ENCODE data around the gene LEUTX.
"Not testable (repeated sequence)": the region's sequence is repeated elsewhere in the genome, so short reads cannot be mapped to it uniquely, and the experiment has no call there.

Gene LEUTX

GRCh38 chr19:39778763-39779162 lies at the start of gene LEUTX:
Gene LEUTX, plus strand, starts transcription at chr19:39778854. Its CDS starts 67 bp downstream, at chr19:39778921.
- DNase-seq (ENCODE audit: low spot score), result no peak

DNA sequence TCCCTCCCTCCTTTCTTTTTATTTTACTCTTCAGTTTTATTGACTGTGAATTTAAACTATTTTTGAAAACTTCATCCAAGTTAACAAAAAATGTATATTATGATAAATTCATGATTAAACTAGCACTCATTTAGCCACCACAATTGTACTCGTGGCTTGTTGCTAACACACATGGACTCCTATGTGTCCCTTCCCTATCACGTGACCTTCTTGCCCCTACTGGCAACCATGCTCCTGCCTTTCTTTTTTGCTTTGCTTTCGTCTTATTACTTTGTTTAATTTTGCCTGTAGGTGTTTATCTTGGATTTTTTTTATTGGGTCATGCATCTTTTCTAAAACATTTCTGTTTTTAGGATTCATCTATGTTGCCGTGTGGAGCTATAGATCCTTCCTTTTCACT lies 49.1 kb upstream of the LEUTX start:
- no peak for DNase-seq (ENCODE audit: low spot score)

DNA sequence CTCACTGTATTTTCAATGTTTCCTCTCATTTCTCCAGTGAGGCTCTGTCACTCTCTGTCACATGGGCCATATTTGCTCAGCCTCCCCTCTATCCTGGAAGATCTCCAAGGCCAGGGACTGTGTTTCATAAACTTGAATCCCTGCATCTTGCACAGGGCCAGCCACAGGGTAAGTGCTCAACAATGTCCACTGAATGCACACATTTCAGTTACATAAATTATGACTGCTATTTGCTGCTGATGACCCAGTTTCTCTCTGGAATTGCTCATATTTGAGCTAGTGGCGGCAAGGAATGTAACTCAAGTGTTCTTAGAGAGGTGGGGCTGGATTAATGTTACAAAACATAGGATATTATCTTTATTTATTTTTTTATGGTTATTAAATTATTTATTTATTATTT lies 47.0 kb upstream of the LEUTX start:
- no peak for DNase-seq (ENCODE audit: low spot score)

GRCh38 chr19:39733841-39734240 lies 44.8 kb upstream of the LEUTX start:
- DNase-seq (ENCODE audit: low spot score), result no peak

DNA sequence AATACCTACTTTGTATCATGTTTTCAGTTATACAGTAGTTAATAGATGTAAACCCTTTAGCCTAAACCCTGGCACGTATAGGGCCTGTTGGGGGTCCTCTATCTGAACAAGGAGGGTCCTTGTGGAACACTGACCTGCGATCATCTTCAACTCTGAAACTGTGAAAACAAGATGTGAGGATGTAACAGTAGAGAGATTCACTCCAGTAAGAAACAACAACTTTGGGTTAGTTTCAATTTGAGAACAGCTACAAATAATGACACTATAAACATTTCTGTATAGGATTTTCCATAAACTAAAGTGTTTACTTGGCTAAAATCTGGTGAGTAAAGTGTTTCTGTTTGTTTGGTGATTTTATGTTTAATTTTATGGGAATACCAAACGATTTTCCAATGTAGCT lies 43.0 kb upstream of the LEUTX start:
- no peak for DNase-seq (ENCODE audit: low spot score)

DNA sequence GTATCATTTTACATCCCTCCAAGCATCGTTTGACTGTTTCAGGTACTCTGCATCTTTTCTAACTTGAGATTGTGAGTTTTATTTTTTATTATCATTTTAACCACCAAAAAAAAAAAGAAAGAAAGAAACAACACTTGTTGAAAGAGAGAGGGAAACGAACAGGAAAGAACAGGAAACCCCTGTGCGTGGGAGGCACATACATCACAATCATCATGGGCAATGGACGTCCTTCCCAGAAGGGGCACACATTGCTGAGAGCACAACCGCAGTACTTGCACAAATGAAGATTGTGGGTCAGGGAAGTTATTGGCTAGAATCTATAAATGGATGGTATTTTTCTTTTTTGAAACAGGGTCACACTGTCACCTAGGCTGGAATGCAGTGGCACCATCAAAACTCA lies 42.6 kb upstream of the LEUTX start:
- no peak for DNase-seq (ENCODE audit: low spot score)

DNA sequence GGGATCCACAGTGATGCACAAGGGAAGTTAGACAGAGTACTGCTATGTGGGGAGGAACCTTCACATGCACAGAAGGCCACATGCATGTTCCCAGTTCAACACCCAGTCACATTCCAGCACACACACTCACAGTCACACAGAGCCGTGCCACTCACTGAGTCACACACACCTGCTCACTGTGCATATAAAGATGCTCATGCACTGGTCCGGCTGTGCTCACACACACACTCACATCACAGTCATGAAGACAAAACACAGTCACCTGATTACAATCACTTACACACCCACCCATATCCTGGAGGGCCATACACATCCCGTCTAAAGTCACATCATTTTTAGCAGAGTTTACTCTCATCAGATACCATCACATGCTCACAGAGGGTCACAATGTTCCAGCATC lies 41.3 kb upstream of the LEUTX start:
- no peak for DNase-seq (ENCODE audit: low spot score)

- DNase-seq (ENCODE audit: low spot score), result no peak
Measured at GRCh38 chr19:39737891-39738290, 40.8 kb upstream of the LEUTX start, which contains the start of gene CLC. Gene CLC, minus strand, starts transcription at chr19:39738029. Its CDS starts 77 bp downstream, at chr19:39737952.

DNA sequence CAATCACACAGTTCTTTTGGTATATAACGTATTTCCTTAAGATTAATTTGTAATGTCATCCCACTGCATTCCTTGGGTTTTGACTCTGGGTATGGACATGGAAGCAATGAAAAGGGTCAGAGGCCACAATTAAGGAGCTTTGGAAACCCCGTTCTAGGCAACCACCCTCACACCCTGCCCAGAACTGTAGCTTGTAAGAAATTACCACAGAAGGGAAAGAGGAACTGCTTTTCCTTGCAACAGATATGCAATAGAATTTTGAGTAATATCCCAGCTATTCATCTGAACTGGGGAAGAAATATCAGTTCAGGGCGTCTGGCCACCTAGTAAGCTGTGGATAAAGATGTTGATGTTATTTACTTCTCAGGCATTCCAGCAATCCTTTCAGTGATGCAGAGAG lies 39.8 kb upstream of the LEUTX start:
- no peak for DNase-seq (ENCODE audit: low spot score)

- no peak for DNase-seq (ENCODE audit: low spot score)
Measured at GRCh38 chr19:39740395-39740794, 38.3 kb upstream of the LEUTX start.

- no peak for DNase-seq (ENCODE audit: low spot score)
Measured at GRCh38 chr19:39745643-39746042, 33.0 kb upstream of the LEUTX start.

- DNase-seq (ENCODE audit: low spot score), result no peak
Measured at GRCh38 chr19:39746836-39747529, 31.7 kb upstream of the LEUTX start.

DNA sequence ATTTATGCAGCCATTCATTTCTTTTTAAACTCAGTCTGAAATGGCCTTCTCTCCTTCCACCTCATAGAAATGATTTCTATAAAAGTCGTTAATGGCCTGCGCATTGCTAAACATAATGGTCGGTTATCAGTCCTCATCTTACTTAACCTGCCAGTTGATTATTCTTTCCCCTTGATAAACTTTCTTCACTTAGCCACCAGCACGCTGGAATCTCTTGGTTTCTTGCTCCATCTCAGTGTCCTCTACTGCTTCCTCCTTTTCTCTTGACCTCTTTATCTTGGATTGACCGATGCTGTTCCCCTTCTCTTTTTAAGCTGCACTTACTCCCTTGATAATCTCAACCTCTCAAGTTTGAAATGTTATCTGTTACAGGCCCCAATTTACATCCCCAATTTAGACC lies 28.7 kb upstream of the LEUTX start:
- no peak for DNase-seq (ENCODE audit: low spot score)

DNA sequence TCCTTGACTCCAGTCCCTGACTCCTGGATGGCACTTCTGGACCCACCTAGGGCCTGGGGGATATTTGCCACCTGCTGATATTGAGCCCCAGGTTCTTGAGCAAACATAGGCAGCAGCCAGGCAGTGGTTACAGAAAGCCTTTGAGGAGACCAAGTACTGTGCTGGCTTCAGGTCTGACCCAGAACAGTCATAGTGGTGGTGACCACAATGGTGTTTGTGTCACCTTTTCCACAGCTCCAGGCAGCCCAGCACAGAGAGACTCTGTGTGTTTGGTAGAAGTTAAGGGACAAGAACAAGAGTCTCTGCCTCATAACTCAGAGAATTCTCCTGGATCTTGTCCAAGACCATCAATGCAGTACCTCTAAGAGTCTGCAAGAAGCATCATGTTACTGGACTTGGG lies 26.3 kb upstream of the LEUTX start:
- DNase-seq (ENCODE audit: low spot score), result no peak

- no peak for DNase-seq (ENCODE audit: low spot score)
Measured at GRCh38 chr19:39752795-39753194, 25.9 kb upstream of the LEUTX start.

DNA sequence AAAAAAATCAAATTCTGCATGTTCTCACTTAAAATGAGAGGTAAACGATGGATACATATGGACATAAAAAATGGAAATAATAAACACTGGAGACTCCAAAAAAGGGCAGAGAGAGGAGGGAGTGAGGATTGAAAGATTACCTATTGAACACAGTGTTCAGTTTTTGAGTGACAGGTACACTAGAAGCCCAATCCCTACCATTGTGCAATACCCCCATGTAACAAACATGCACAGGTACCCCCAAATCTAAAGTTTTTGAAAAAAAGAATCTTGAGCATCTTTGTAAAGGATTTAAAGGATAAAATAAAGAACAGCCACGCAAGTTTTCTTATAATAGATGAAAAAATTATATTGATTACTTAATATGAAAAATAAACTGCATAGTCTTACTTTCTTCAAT lies 24.1 kb upstream of the LEUTX start:
- DNase-seq (ENCODE audit: low spot score), result no peak

DNA sequence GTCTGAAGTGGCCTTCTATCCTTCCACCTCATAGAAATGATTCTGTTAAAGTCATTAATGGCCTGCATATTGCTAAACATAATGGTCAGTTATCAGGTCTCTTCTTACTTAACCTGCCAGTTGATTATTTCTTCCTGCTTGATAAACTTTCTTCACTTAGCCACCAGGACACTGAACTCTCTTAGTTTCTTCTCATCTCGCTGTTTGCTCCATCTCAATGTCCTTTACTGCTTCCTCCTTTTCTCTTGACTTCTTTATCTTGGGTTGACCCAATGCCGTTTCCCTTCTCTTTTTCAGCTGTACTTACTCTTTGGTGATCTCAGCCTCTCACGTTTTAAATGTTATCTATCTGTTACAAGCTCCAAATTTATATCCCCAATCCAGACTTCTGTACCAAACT lies 23.7 kb upstream of the LEUTX start:
- no peak for DNase-seq (ENCODE audit: low spot score)

GRCh38 chr19:39759457-39760184 lies 19.0 kb upstream of the LEUTX start:
- DNase-seq (ENCODE audit: low spot score), result no peak

GRCh38 chr19:39761851-39762250 lies 16.8 kb upstream of the LEUTX start:
- DNase-seq (ENCODE audit: low spot score), result not testable (repeated sequence)

DNA sequence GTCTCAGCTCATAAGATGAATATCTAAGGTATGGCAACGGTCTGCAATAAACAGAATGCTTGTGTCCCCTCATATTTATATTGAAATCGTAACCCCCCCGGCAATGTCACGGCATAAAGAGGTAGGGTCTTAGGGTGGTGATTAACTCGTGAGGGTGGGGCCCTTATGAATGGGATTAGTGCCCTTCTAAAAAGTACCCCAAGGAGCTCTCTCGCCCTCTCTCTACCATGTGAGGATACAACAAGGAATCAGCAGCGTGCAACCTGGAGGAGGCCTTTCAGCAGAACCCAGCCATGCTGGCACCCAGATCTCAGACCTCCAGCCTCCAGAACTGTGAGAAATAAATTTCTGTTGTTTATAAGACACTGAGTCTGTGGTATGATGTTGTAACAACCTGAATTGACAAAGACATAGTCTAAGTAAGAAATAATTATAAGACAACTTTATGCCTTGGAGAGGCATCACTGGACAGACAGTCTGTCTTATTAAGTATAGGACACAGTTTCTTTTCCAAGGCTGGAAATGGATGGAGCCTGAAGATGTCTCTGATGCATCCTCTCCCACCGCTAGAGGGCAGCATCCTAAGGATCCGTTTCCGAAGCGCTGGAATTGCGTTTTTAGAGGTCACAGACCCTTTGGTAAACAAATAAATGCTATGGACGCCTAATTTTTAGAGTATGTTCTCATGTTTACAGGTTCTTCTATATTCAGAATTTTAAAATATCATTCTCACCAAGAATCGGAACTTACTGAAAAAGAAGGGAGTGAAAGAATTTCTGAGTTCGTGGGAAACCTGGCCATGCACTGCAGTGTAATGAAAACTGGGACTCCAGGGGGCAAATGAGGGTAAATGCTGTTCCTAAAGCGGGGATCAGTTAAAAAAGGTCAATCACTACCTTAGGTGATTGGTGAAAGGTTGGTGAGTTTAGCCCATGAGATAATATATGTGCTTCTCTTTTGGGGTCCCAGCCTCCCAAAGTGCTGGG lies 13.3 kb upstream of the LEUTX start:
- DNase-seq (ENCODE audit: low spot score), result no peak

GRCh38 chr19:39768334-39768733 lies 10.3 kb upstream of the LEUTX start:
- DNase-seq (ENCODE audit: low spot score), result no peak

- no peak for DNase-seq (ENCODE audit: low spot score)
Measured at GRCh38 chr19:39768786-39769185, 9.9 kb upstream of the LEUTX start.
